Measurements from ENCODE around the gene LDLRAD3. TPM values are rescaled to one million over a fixed set of nuclear protein-coding genes. Genes with fewer than 3 reads are reported as not detected.

Gene LDLRAD3
- polyA plus RNA-seq, 2 donors: 4.8 to 5.1 TPM

GRCh38 chr11:36271794-36272407 lies 328.0 kb downstream of the LDLRAD3 start:
- Histone ChIP-seq H3K36me3 (ENCODE audit: control insufficient read depth in 2 of 2, insufficient read depth in 2 of 2, low read length in 1 of 2) (peaks cover 12 to 29% of the 10 kb centered on the region in 2 donors), H3K9me3 (ENCODE audit: control insufficient read depth in 2 of 2, insufficient read depth in 1 of 2, low read depth in 1 of 2, low read length in 1 of 2) (no peaks in the 10 kb centered on the region), H3K4me1 (ENCODE audit: control insufficient read depth in 2 of 2, insufficient read depth in 2 of 2, low read length in 1 of 2) (no peaks in the 10 kb centered on the region), H3K27ac (ENCODE audit: low read depth in 2 of 2, low read length in 1 of 2) (no peak overlapping the region), H3K27me3 (ENCODE audit: control insufficient read depth in 1 of 2, insufficient read depth in 2 of 2, low read length in 2 of 2) (no peaks in the 10 kb centered on the region), H3K4me3 (ENCODE audit: low read depth in 1 of 2, low read length in 2 of 2) (no peak overlapping the region)
- WGBS, 2 donors: 79 to 84% methylated on average over 5 of the region's 5 CpGs

GRCh38 chr11:36273110-36273509 lies 329.2 kb downstream of the LDLRAD3 start:
- no peak overlapping the region for H3K27ac ChIP-seq (ENCODE audit: low read depth in 2 of 2, low read length in 1 of 2)
- H3K9me3 ChIP-seq (ENCODE audit: control insufficient read depth in 2 of 2, insufficient read depth in 1 of 2, low read depth in 1 of 2, low read length in 1 of 2): no peaks in the 10 kb centered on the region
- no peaks in the 10 kb centered on the region for H3K4me1 ChIP-seq (ENCODE audit: control insufficient read depth in 2 of 2, insufficient read depth in 2 of 2, low read length in 1 of 2)
- H3K36me3 ChIP-seq (ENCODE audit: control insufficient read depth in 2 of 2, insufficient read depth in 2 of 2, low read length in 1 of 2): peaks cover 12 to 29% of the 10 kb centered on the region in 2 donors
- H3K27me3 ChIP-seq (ENCODE audit: control insufficient read depth in 1 of 2, insufficient read depth in 2 of 2, low read length in 2 of 2): no peaks in the 10 kb centered on the region
- 71 to 92% methylated on average over 3 of the region's 3 CpGs for WGBS, 2 donors
- no peak overlapping the region for H3K4me3 ChIP-seq (ENCODE audit: low read depth in 1 of 2, low read length in 2 of 2)

- 90 to 95% methylated on average over 7 of the region's 7 CpGs for WGBS, 2 donors
- H3K9me3 ChIP-seq (ENCODE audit: control insufficient read depth in 2 of 2, insufficient read depth in 1 of 2, low read depth in 1 of 2, low read length in 1 of 2): no peaks in the 10 kb centered on the region
- H3K4me1 ChIP-seq (ENCODE audit: control insufficient read depth in 2 of 2, insufficient read depth in 2 of 2, low read length in 1 of 2): no peaks in the 10 kb centered on the region
- H3K27ac ChIP-seq (ENCODE audit: low read depth in 2 of 2, low read length in 1 of 2): no peak overlapping the region
- H3K4me3 ChIP-seq (ENCODE audit: low read depth in 1 of 2, low read length in 2 of 2): no peak overlapping the region
- peaks cover 12 to 34% of the 10 kb centered on the region in 2 donors for H3K36me3 ChIP-seq (ENCODE audit: control insufficient read depth in 2 of 2, insufficient read depth in 2 of 2, low read length in 1 of 2)
- no peaks in the 10 kb centered on the region for H3K27me3 ChIP-seq (ENCODE audit: control insufficient read depth in 1 of 2, insufficient read depth in 2 of 2, low read length in 2 of 2)
These were observed 330.6 kb downstream of the LDLRAD3 start for GRCh38 chr11:36274414-36274813.

GRCh38 chr11:36278531-36279282 lies 334.8 kb downstream of the LDLRAD3 start:
- no peaks in the 10 kb centered on the region for H3K4me1 ChIP-seq (ENCODE audit: control insufficient read depth in 2 of 2, insufficient read depth in 2 of 2, low read length in 1 of 2)
- H3K27me3 ChIP-seq (ENCODE audit: control insufficient read depth in 1 of 2, insufficient read depth in 2 of 2, low read length in 2 of 2): no peaks in the 10 kb centered on the region
- WGBS, 2 donors: 79 to 81% methylated on average over 13 of the region's 13 CpGs
- no peak overlapping the region for H3K4me3 ChIP-seq (ENCODE audit: low read depth in 1 of 2, low read length in 2 of 2)
- no peak overlapping the region for H3K27ac ChIP-seq (ENCODE audit: low read depth in 2 of 2, low read length in 1 of 2)
- H3K36me3 ChIP-seq (ENCODE audit: control insufficient read depth in 2 of 2, insufficient read depth in 2 of 2, low read length in 1 of 2): peaks cover 9 to 22% of the 10 kb centered on the region in 2 donors
- H3K9me3 ChIP-seq (ENCODE audit: control insufficient read depth in 2 of 2, insufficient read depth in 1 of 2, low read depth in 1 of 2, low read length in 1 of 2): no peaks in the 10 kb centered on the region

- Histone ChIP-seq H3K9me3 (ENCODE audit: control insufficient read depth in 2 of 2, insufficient read depth in 1 of 2, low read depth in 1 of 2, low read length in 1 of 2) (no peaks in the 10 kb centered on the region), H3K4me1 (ENCODE audit: control insufficient read depth in 2 of 2, insufficient read depth in 2 of 2, low read length in 1 of 2) (no peaks in the 10 kb centered on the region), H3K36me3 (ENCODE audit: control insufficient read depth in 2 of 2, insufficient read depth in 2 of 2, low read length in 1 of 2) (peaks cover 3 to 10% of the 10 kb centered on the region in 2 donors), H3K4me3 (ENCODE audit: low read depth in 1 of 2, low read length in 2 of 2) (no peak overlapping the region), H3K27ac (ENCODE audit: low read depth in 2 of 2, low read length in 1 of 2) (no peak overlapping the region), H3K27me3 (ENCODE audit: control insufficient read depth in 1 of 2, insufficient read depth in 2 of 2, low read length in 2 of 2) (no peaks in the 10 kb centered on the region)
- 46 to 62% methylated on average over 1 of the region's 1 CpG for WGBS, 2 donors
These were observed 336.7 kb downstream of the LDLRAD3 start for GRCh38 chr11:36280531-36280930.
